Epithelial cell of esophagus (primary cell): ENCODE measurements around the gene NAB2.
"Not testable (repeated sequence)": the region's sequence is repeated elsewhere in the genome, so short reads cannot be mapped to it uniquely, and the experiment has no call there.

ENCODE experiments used
- DNase-seq: peaks from one replicate; pipeline ENCODE4 v3.0.0; 2010; ENCODE audit warnings: low read depth
- H3K4me3 ChIP-seq: 2 replicates; pipeline ENCODE4 v1.5.1; 2011; ENCODE audit warnings: mild to moderate bottlenecking, low read length, control low read depth
- TF ChIP-seq, protein P1 (sequence below): IDR thresholded peaks from 2 replicates; pipeline ENCODE4 v1.5.1; 2011; ENCODE audit warnings: low read depth, mild to moderate bottlenecking, low read length, control low read depth, inconsistent platforms; ENCODE audit not compliant: insufficient read depth; ENCODE audit errors: missing control alignments

The NAB2 gene

DNA sequence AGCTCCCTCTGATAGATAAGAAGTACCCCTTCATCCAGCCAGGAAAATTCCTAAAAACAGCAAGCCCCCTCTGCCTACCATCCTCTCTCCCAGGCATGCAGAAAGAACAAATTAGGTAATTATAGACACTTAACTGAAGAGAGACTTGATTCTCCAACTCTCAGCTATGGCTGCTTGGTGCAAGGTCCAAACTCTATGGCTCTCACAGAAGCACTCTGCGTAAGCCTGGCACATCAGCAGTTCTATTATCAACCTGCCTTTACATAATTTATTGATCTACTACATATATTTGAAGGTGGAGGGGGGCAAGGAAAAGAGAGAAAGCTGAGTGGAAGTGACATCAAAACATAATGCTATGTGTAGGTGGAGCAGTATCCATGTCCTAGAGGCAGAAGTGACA is 37.9 kb upstream of the NAB2 start:
- H3K4me3 ChIP-seq = no peak overlapping the region
- TF ChIP-seq, protein P1, sequence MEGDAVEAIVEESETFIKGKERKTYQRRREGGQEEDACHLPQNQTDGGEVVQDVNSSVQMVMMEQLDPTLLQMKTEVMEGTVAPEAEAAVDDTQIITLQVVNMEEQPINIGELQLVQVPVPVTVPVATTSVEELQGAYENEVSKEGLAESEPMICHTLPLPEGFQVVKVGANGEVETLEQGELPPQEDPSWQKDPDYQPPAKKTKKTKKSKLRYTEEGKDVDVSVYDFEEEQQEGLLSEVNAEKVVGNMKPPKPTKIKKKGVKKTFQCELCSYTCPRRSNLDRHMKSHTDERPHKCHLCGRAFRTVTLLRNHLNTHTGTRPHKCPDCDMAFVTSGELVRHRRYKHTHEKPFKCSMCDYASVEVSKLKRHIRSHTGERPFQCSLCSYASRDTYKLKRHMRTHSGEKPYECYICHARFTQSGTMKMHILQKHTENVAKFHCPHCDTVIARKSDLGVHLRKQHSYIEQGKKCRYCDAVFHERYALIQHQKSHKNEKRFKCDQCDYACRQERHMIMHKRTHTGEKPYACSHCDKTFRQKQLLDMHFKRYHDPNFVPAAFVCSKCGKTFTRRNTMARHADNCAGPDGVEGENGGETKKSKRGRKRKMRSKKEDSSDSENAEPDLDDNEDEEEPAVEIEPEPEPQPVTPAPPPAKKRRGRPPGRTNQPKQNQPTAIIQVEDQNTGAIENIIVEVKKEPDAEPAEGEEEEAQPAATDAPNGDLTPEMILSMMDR = no peak
- DNase-seq = no peak

DNA sequence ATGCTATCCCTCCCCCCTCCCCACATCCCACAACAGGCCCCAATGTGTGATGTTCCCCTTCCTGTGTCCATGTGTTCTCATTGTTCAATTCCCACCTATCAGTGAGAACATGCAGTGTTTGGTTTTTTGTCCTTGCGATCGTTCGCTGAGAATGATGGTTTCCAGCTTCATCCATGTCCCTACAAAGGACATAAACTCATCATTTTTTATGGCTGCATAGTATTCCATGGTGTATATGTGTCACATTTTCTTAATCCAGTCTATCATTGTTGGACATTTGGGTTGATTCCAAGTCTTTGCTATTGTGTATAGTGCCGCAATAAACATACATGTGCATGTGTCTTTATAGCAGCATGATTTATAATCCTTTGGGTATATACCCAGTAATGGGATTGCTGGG is 35.8 kb upstream of the NAB2 start:
- not testable (repeated sequence) for DNase-seq, H3K4me3 ChIP-seq

DNA sequence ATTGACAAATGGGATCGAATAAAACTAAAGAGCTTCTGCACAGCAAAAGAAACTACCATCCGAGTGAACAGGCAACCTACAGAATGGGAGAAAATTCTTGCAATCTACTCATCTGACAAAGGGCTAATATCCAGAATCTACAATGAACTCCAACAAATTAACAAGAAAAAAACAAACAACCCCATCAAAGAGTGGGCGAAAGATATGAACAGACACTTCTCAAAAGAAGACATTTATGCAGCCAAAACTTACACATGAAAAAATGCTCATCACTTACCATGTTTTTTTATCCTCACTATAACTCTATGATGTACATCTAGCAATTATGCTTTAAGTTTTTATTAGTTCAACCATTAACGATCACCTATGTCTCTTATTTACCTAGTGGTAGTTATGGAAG is 35.0 kb upstream of the NAB2 start:
- not testable (repeated sequence) for H3K4me3 ChIP-seq, DNase-seq

DNA sequence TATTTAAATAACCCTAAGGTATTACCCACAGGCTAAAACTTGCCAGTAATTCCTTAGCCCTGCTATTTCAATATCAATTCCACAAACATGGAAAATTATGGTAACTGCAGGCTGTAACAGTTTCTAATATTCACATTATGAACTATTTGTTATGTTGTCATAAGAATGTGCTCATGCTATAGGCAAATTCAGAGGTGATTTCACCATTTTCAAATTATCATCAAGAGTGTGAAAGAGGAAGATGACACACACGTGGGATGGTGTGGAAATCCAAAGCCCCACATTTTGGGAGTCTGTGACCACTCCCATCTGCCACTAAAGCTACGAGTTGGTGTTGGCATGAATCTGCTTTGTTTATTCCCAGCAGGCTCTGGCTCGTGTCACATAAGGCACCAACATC is 33.1 kb upstream of the NAB2 start:
- H3K4me3 ChIP-seq = no peak overlapping the region
- TF ChIP-seq, protein P1 = no peak
- no peak for DNase-seq

DNA sequence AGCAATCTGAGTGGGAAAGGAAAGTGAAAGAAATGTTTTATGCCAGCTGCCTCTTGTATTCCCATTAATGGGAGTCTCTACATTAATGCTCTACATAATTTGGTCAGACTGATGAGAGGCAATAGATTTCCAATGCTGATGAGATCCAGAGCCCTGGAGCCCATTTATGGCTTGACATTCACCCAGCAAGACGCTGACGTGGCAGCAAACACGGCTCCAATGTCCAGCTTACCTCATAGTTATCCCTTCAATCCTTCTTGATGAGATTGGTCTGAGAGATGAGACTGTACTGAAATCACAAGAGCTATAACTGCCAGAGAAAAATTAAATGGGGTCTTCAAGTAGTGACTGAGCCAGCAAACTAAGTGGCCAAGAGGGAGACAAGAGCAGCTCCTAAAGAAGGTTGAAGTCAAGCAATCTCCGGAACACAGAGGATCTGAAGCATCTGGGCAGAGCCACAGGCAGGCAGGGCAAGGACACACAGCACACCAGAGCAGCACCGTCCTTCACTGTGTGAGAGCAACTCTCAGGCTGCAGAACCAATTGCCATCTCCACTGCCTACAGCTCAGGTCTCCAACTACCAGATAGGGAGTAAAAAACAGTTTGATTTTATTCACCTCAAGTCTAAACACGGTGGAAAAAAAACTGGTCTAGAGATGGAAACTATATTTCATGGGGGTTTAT is 31.7 kb upstream of the NAB2 start:
- no peak overlapping the region for H3K4me3 ChIP-seq
- no peak for DNase-seq
- TF ChIP-seq, protein P1 = no peak

DNA sequence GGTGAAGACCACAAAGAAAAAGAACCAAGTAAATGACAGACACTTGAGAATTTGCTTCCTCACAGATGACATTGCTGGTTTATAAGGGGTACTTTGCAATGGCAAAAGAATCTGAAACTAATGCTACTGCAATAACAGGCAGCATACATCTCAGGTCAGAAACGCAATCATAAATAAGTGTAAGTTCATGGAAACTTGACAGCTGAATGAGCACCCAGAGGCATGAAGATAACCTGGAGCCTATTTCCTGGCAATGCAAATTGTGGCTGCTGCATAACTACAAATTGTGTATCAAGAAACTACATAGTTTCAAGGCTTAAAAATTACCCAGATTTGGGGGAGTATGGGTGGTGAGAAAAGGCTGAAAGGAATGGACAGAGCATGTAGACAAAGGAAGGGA is 30.5 kb upstream of the NAB2 start:
- no peak overlapping the region for H3K4me3 ChIP-seq
- TF ChIP-seq, protein P1 = no peak
- DNase-seq = no peak

DNA sequence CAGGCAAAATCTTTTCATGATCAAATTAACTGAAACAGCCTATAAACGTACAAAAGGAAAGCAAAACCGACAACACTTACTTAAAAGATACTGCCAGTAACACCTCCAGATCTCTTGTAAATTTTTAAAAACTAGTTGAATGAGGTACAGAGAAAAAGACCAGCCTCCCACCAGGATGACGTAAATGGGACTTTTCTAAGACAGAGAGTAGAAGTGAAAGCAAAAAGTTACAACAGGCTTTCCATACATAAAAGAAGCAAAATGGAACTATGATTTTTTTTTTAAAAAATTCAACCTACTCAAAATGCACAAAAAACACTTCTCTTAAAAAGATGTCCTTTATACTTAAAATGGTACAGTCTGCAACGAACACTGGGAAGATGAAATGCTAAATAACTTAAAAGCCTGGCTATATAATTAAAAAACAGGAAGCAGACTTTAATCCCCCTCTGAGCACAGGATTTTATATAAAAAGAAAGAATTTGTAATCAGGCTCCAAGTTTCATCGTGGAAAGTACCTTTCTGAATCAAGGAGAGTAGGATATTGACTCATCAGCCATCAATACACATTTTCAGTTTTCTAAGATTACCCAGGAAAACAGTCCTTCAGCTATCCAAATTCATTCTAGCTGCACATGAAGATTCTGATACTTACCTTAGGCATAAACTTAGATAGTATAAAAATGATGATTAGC is 24.8 kb upstream of the NAB2 start:
- TF ChIP-seq, protein P1 = no peak
- no peak for DNase-seq
- no peak overlapping the region for H3K4me3 ChIP-seq

DNA sequence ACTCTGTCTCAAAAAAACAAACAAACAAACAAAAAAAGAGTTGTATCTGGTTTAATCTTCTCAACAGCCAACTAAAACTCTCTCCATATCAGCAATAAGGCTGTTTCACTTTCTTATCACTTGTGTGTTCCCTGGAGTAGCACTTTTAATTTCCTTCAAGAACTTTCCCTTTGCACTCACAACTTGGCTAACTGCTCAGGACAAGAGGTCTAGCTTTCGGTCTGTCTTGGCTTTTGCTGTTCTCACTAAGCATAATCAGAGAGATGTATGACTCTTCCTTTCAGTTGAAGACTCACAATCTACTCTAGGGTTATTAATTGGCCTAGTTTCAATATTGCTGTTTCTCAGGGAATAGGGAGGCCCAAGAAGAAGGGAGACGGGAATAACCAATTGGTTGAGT is 22.7 kb upstream of the NAB2 start:
- no peak overlapping the region for H3K4me3 ChIP-seq
- no peak for DNase-seq
- TF ChIP-seq, protein P1 = no peak
